Pulmonary artery endothelial cell (primary cell): Measurements from ENCODE around the gene PFDN1. TPM values are rescaled to one million over a fixed set of nuclear protein-coding genes. Genes with fewer than 3 reads are reported as not detected.

Experiments used
- DNase-seq: peaks from one replicate; pipeline ENCODE4 v3.0.0-alpha.2; 2011; ENCODE audit warnings: low read depth, low spot score
- total RNA-seq: library from RNA; depleted of rRNA; stranded (reverse); fragments of >200 nt; gene quantifications from 2 replicates; pipeline ENCODE4 v1.2.3, GENCODE V29; 2014

The PFDN1 gene
- total RNA-seq, 1 donor from 2014 or later, result 70.4 TPM

GRCh38 chr5:140239461-140239860 lies 63.4 kb downstream of the PFDN1 start:
- no peak for DNase-seq

GRCh38 chr5:140238756-140239155 lies 64.1 kb downstream of the PFDN1 start:
- DNase-seq, result no peak

DNA sequence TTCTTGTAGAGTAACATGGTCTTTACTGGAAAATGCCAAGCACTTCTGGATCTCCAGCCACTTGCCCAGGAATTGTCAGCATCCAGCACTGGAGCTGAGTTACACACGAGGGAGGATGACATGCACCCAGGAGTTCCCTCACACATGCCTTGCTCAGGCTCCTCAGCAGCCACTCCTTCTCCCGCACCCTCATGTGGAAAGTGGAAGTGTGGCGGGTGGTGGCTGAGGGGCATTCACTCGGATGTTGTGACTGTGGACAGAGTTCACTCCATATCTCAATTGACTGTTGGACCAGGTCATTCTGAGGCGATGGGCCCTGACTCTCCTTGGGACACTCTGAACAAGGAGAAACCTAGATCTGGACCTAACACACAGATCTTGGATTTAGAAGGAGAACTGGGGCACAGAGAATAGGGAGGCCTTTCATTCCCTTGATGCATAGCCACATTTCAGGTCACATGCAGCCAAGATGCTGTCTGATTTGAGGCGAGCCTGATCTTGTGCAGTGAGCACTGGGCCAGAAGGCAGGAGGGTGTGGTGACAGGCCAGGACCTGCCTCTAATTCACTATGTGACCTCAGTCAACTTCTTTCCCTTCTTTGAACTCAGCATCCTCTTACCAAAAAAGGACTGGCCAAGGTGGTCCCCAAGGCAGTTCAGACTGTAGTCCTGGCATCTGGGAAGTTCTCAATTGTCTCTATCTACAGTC lies 65.9 kb downstream of the PFDN1 start:
- DNase-seq, result no peak

DNA sequence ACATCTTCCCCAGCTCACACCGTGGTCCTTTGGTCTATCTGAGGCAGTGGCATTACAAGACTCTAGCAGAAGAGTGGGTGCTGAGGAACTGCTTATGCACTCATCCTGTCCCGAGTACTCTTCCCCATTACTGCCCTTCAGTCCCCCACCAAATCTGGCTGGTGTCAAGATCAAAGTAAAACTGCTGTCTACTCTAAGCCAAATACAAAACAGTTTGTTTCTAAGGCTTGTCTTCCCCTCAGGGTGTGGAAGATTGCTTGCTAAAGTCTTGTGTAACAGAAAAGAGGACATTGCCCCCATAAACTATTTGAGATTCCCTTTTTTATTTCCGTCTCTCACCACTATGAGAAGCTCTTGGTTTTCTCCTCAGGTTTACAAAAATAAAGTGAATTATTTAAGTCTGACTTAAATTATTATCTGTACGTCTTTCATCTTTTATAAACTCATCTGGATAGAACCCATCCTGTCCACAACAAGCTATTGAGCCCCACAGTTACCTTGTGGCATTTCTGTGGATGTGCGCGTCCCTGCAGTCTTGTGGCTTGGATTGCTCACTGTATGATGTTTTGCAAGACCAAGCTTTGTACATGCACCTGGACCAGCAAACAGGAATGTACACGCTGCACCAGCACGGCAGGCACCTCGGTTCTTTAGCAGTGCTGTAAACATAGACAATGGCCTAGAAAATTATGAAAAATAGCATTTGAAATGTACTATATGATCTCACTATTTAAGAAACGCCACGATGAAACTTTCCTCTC lies 66.9 kb downstream of the PFDN1 start:
- DNase-seq, result no peak

DNA sequence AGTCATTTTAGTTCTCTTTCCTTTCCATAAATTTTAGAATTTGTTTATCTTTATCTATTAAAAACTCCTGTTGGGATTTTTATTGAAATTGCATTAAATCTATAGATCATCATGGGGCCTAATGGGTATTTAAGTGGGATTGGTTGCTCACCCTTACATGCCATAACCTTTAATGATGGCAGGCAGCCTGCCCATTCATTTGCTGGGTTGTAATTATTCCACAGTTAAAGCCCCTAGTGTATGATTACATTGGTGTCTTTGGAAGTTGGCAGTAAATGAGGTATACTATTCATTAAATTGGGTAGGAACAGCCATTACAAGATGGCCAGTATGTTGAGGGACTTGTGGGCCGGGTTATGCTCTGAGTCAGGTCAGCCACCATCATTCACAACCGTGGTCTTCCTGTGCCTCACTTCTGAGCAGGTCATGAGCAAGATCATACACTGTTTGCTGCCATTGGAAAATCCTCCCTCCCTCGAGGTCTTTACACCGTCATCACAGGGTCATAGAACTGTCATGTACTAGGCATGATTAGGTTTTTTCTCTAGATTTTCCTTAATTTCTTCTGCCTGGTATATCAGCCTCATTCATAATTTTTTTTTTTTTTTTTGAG lies 68.4 kb downstream of the PFDN1 start:
- no peak for DNase-seq

- no peak for DNase-seq
Observed at GRCh38 chr5:140232731-140233130, 70.2 kb downstream of the PFDN1 start.

- DNase-seq, result no peak
Observed at GRCh38 chr5:140230373-140230772, 72.5 kb downstream of the PFDN1 start.

- DNase-seq, result no peak
Observed at GRCh38 chr5:140228364-140228837, 74.5 kb downstream of the PFDN1 start.

GRCh38 chr5:140227046-140227445 lies 75.9 kb downstream of the PFDN1 start:
- DNase-seq, result no peak

DNA sequence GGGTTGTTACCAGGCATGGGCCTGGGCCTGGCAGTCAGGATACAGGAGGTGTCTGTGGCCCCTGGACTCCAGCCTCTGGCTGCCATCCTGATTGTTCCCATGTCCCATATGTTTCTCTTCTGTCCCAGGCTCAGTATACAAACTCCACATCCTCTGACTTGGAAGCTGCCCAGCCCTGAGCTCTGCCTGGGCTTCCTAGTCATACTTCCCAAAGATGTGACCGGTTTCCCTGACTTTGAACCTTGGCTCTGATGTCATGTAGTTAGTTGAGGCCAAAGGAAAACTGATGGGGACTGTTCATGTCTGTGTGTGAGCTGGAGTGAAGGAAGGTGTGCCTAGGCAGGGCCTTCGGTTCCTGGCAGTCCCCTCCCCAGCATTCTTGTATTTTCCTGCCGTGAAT lies 77.5 kb downstream of the PFDN1 start:
- no peak for DNase-seq

DNA sequence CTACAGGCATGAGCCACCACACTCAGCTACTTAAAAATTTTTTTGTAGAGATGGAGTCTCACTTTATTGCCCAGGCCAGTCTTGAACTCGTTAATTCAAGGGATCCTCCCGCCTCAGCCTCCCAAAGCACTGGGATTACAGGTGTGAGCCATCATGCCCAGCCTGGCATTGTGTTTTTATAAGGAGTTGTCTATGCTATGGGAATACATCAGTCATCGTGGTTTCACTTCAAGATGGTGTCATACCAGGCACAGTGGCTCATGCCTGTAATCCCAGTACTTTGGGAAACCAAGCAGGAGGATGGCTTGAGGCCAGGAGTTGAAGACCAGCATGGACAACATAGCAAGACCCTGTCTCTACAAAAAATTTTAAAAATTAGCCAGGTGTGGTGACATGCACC lies 78.2 kb downstream of the PFDN1 start:
- no peak for DNase-seq

- DNase-seq, result no peak
Observed at GRCh38 chr5:140223567-140223966, 79.3 kb downstream of the PFDN1 start.

GRCh38 chr5:140222416-140222815 lies 80.5 kb downstream of the PFDN1 start:
- no peak for DNase-seq

- no peak for DNase-seq
Observed at GRCh38 chr5:140221697-140222223, 81.1 kb downstream of the PFDN1 start.

GRCh38 chr5:140220698-140221064 lies 82.2 kb downstream of the PFDN1 start:
- DNase-seq, result no peak

DNA sequence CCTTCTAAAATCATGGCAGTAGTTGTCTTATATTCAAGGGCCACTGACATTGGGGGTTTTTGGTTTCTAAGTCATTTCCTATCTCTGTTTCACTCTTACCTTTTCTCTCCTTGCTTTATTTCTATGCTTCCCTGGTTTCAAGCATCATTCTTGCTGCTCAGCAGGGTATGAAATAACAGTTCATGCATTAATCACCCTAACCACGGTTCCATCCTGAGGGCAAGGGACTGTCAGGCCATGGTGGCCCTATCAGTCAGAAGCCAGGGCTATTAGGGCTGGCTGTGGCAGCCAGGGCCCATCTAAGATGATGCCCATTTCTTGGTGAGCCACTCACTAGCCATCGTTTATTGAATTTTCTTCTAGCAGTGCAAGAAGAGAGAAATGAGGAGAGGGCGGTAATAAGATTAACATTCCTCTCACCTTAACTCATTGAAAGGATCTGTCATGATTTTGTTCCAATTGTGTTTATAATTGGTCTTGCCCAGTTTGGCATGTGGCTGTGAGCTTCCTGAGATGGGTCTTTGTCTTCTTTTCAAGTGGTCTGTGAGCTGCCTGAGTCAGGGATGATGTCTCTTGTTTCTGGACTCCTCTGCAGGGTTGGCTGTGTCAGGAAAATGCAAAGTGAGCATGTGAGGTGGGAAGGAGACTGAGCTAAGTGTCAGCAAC lies 82.7 kb downstream of the PFDN1 start:
- no peak for DNase-seq

GRCh38 chr5:140219068-140219991 lies 83.6 kb downstream of the PFDN1 start:
- DNase-seq, result no peak

DNA sequence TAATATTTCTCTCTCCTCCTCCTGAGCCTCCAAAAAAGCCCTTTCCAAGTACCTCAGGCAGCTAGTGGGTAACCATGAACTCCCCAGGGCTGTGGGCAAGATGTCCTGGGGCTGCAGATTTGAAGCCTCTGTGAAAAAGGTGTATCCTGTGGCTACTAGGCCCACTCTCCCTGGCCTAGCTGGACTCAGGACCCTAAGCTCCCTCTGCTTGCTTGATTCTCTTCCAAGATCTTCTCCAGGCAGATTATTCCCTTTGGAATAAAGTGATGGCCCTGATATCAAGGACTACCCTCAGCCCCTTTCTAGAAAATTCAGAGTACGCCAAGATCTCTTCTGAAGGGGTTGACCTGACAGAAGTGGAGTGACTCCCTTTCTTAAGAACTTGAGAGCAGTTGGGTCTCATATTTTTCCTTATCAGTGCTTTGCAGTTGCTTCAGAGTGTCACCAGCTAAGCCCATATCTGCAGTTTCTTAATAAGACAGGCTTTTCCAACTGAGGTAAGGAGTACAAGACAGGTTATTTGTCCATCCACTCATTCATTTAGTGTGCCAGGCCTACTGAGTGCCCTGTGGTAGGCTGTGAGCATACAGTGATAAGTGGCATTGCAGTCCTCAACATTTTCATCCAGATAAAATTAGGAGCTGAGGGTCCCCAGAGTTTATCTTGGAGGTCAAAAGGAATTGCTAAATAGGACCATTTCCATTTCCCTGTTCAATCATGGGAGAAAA lies 85.4 kb downstream of the PFDN1 start:
- DNase-seq, result no peak

DNA sequence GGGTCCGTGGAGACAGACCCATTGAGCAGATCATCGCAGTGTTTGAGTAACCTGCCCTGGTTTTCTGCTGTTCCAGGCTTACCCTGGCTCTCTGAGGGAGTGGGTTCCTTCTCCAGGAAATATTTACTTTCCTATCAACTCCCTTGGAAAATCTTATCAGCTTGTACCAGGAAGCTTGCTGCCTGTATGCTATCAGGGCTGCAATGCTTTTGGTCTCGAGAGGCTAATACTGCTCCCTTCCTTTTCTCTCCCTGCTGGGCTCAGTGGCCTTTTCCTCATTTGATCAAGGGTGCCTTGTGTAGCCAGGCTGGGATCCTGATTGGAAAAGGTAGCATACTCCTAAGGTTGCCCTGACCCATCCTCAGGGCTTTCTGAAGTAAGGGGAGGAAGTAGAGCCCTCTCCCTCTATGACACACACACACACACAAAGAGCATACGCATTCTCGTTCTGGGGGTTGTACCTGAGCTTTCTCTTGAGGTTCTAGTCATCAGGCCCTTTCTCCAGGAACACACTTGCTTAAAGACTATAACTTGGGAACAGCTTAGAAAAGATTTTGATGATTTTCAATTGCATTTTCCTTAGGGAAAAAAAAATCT lies 86.3 kb downstream of the PFDN1 start:
- no peak for DNase-seq

GRCh38 chr5:140215276-140215675 lies 87.6 kb downstream of the PFDN1 start:
- DNase-seq, result no peak
